ENCODE data around the gene FGF12.
"Not testable (repeated sequence)": the region's sequence is repeated elsewhere in the genome, so short reads cannot be mapped to it uniquely, and the experiment has no call there.

The FGF12 gene

DNA sequence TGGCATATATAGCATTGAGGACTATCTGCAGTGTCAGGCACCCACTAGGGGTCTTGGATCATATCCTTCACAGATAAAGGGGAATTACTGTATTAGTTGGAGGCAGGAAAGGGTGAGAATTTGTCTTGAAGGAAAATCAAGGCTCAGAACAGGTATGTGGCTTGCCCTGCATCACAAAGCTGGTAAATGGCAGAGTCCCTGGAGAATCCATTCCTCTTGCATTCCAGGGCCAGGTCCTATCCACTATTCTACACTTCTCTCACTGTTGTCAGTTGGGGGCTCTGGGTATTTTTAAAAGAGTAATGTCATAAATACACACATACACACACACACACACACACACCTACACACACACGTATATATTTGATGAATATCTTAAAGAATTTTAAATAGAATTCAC is 19.8 kb upstream of the FGF12 start:
- no peak for DNase-seq (ENCODE audit: extremely low spot score)
- CTCF ChIA-PET, result interaction anchor here (1.5 kb wide), 1 partner anchor 19 kb away, joined by 3 read pairs; no protein-coding TSS in a partner anchor
- POLR2A ChIA-PET, result no interaction called here
- TF ChIP-seq, protein P1, sequence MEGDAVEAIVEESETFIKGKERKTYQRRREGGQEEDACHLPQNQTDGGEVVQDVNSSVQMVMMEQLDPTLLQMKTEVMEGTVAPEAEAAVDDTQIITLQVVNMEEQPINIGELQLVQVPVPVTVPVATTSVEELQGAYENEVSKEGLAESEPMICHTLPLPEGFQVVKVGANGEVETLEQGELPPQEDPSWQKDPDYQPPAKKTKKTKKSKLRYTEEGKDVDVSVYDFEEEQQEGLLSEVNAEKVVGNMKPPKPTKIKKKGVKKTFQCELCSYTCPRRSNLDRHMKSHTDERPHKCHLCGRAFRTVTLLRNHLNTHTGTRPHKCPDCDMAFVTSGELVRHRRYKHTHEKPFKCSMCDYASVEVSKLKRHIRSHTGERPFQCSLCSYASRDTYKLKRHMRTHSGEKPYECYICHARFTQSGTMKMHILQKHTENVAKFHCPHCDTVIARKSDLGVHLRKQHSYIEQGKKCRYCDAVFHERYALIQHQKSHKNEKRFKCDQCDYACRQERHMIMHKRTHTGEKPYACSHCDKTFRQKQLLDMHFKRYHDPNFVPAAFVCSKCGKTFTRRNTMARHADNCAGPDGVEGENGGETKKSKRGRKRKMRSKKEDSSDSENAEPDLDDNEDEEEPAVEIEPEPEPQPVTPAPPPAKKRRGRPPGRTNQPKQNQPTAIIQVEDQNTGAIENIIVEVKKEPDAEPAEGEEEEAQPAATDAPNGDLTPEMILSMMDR (IDR thresholded peaks at IDR 0.05; ENCODE audit: control extremely low read depth, extremely low read depth, low read depth, missing control alignments), result no peak

DNA sequence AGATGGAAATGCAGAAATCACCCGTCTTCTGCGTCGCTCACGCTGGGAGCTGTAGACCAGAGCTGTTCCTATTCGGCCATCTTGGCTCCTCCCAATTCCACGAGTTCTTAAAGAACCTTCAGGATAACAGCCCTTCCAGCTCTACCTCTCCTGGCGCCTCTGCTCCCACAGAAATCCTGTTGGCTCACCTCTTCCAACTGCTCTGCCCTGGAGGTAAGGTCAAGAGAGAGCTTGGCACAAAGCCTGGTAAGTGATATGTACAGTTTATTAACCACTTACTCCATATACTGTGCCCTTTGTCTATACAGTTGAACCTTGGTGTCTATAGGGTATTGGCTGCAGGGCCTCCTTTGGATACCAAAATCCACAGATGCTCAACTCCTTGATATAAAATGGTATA is 17.8 kb upstream of the FGF12 start:
- DNase-seq (ENCODE audit: extremely low spot score), result no peak
- POLR2A ChIA-PET, result no interaction called here
- TF ChIP-seq, protein P1 (IDR thresholded peaks at IDR 0.05; ENCODE audit: control extremely low read depth, extremely low read depth, low read depth, missing control alignments), result no peak

DNA sequence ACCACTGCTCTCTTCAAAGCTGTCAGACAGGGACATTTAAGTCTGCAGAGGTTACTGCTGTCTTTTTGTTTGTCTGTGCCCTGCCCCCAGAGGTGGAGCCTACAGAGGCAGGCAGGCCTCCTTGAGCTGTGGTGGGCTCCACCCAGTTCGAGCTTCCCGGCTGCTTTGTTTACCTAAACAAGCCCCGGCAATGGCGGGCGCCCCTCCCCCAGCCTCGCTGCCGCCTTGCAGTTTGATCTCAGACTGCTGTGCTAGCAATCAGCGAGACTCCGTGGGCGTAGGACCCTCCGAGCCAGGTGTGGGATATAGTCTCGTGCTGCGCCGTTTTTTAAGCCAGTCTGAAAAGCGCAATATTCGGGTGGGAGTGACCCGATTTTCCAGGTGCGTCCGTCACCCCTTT is 17.3 kb upstream of the FGF12 start:
- CTCF ChIA-PET; DNase-seq (ENCODE audit: extremely low spot score); POLR2A ChIA-PET: not testable (repeated sequence)

More for the DNA sequence above, 17.8 kb upstream of the FGF12 start:
- CTCF ChIA-PET, result interaction anchor here (0.7 to 0.9 kb wide), 2 partner anchors 12 to 44 kb away, joined by 3 to 5 read pairs; no protein-coding TSS in a partner anchor

DNA sequence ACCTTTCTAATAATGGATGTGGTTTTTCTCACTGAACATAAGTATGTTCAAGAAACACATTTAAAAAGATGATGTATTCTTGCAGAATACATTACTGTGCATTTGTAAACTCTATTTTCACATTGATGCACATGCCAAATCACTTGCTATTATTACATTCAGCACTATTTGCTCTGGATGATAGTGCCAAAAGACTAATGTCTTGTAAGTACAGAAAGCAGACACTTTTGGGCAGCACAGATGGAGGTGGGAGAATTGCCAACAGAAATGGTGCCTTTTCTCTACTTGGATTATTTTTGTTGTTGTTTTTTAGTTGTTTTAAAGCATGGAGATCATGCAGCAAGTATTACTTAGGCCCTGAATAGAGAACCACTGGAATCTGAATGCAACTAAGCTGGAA is 10.2 kb upstream of the FGF12 start:
- TF ChIP-seq, protein P1 (IDR thresholded peaks at IDR 0.05; ENCODE audit: control extremely low read depth, extremely low read depth, low read depth, missing control alignments), result no peak
- CTCF ChIA-PET, result interaction anchor here (2.2 kb wide), 1 partner anchor 13 kb away, joined by 7 read pairs; no protein-coding TSS in a partner anchor
- no peak for DNase-seq (ENCODE audit: extremely low spot score)
- POLR2A ChIA-PET, result no interaction called here

DNA sequence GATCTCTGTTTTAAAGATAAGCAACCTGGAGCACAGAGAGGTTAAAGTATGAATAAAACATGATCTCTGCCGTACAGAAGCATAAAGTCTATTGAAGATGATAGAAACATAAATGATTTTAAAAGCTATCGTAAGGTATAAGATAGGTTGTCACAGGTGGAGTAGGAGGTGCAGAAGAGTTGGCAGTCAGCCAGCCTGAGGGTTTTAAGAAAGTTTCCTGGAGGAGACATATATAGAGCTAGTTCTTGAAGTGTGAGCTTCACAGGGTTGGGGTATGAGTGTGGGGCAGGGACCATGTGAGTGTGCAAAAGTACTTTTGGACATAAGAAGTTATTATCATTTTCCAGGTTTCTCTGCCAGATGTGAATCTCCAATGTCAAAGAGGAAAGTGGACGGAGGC is 3.9 kb upstream of the FGF12 start:
- POLR2A ChIA-PET, result no interaction called here

DNA sequence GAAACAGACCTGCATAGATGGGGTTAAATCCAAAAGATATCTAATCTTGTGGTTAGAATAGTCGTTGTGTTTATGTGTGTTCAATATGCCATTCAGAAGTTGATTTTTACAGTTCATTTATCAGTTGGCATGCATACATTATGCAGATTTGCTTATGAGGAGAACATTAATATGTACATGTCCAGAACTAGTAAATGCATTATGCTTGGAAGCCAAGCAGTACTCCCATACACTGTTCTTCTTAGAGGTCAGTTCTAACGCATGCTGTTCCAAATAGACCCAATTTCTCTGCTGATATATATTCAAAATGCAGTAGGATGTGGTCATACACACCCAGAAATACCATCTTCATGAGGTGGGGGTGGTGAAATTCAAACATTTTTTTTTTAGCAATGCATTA is 956 bp downstream of the FGF12 start:
- TF ChIP-seq, protein P1 (IDR thresholded peaks at IDR 0.05; ENCODE audit: control extremely low read depth, extremely low read depth, low read depth, missing control alignments), result no peak
- no peak for DNase-seq (ENCODE audit: extremely low spot score)
- CTCF ChIA-PET, result no interaction called here
- POLR2A ChIA-PET, result no interaction called here

More for the DNA sequence above, 3.9 kb upstream of the FGF12 start:
- DNase-seq (ENCODE audit: extremely low spot score), result no peak
- CTCF ChIA-PET, result no interaction called here
- TF ChIP-seq, protein P1 (IDR thresholded peaks at IDR 0.05; ENCODE audit: control extremely low read depth, extremely low read depth, low read depth, missing control alignments), result no peak

DNA sequence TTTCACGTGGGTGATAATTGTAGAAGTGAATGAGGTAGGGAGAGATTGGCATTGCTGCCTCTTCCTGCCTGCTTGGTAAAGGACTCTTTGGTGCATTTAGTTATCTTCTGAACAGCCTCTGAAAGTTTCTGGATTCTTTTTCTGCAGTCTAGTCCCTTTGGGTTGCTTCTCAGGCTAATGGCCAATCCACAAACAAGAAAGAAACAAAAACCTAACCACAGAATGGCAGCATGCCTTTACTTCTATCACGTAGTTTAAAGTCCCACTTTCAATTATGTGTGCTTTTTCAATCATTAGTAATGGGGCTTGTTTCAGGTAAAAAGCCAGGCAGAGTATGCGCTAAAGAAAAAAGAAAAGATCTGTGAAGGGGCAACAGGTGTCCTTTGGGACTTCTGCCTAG is 7.4 kb downstream of the FGF12 start:
- TF ChIP-seq, protein P1 (IDR thresholded peaks at IDR 0.05; ENCODE audit: control extremely low read depth, extremely low read depth, low read depth, missing control alignments), result no peak
- CTCF ChIA-PET, result no interaction called here
- no peak for DNase-seq (ENCODE audit: extremely low spot score)
- POLR2A ChIA-PET, result no interaction called here

All from GM10248 (cell line).